GM19099 (cell line): Measurements from ENCODE around the gene MEIKIN.

Experiments
- POLR2A ChIP-seq: IDR thresholded peaks from 3 replicates; pipeline ENCODE4 v1.6.1; 2011; ENCODE audit warnings: low read depth; ENCODE audit not compliant: insufficient read length; ENCODE audit errors: extremely low read depth

The MEIKIN gene

GRCh38 chr5:131867524-131867923, 77.9 kb downstream of the MEIKIN start:
- no peak for TF ChIP-seq POLR2A

- no peak for TF ChIP-seq POLR2A
These were observed 81.8 kb downstream of the MEIKIN start for GRCh38 chr5:131863700-131864099.

DNA sequence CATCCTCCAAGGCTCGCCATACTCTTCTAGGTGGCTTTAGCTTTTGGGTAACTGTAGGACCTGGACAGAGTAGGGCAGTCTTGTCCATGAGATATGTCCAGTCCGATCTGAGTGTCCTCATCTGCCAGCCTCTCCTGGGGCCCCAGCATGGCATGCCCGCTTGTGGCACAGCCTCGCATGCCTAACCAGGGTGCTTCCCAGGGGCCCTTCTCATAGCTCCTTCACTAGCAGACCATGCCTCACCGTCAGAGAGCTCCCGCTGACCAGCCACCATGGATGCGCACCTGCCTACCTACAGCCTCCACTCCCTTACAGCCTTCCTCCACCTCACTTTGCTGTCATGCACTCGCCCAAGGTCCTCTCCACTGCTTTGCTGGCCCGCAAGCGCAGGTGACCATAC, 88.1 kb downstream of the MEIKIN start:
- no peak for TF ChIP-seq POLR2A

DNA sequence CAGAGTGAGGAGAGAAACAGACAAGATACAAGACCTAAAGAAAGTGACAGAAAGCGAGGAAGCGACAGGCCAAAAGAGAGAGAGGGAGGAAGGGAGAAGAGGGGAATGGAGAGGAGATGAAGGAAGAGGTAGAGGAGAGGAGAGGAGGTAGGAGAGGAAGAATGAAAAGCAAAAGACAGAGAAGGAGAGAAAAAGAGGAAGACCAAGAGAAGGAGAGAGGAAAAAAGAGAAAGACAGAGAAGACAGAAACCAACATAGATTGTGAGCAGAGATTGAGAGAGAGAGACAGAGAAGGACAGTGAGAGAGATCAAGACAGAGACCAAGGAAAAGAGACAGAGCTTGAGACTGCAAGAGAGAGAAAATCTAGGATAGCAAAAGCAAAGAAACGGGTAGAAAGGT, 90.0 kb downstream of the MEIKIN start:
- no peak for TF ChIP-seq POLR2A

DNA sequence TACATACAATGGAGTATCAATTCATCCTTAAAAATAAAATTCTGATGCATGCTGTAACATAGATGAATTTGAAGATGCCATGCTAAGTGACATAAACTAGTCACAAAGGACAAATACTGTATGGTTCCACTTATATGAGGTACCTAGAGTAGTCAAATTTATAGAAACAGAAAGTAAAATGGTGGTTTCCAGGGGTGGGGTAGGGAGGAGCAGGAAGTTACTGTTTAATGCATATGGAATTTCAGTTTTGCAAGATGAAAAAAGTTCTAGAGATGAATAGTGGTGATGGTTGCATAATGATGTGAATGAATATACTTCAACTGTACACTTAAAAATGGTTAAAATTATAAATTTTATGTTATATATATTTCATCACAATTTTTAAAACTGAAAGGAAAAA, 91.3 kb downstream of the MEIKIN start:
- no peak for TF ChIP-seq POLR2A

GRCh38 chr5:131848662-131849061, 96.8 kb downstream of the MEIKIN start:
- no peak for TF ChIP-seq POLR2A

DNA sequence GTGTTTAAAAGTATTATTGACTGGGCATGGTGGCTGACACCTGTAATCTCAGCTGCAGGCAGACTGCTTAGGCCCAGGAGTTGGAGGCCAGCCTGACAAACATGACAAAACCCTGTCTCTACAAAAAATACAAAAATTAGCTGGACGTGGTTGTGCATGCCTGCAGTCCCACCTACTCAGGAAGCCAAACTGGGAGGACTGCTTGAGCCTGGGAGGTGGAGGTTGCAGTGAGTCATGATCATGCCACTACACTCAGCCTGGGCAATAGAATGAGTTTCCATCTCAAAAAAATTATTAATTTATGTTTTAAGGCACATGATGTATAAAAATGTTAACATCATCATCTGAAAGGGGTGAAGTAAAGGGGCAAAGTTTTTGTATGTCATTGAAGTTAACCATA, 98.9 kb downstream of the MEIKIN start:
- no peak for TF ChIP-seq POLR2A

DNA sequence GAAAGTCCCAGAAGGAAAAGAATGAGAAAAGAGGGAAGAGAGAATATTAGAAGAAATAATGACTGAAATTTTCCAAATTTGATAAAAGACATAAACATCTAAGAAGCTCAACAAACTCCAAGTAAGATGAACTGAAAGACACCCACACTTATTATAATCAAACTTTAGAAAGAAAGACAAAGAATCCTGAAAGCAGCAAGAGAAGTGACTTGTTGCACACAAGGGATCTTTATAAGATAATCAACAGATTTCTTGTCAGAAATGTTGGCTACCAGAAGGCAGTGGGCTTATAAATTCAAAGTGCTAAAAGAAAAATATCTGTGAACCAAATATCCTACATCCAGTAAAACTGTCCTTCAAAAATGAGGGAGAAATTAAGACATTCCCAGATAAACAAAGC, 99.6 kb downstream of the MEIKIN start:
- no peak for TF ChIP-seq POLR2A

- no peak for TF ChIP-seq POLR2A
These were observed 120.0 kb downstream of the MEIKIN start for GRCh38 chr5:131825404-131826013.

DNA sequence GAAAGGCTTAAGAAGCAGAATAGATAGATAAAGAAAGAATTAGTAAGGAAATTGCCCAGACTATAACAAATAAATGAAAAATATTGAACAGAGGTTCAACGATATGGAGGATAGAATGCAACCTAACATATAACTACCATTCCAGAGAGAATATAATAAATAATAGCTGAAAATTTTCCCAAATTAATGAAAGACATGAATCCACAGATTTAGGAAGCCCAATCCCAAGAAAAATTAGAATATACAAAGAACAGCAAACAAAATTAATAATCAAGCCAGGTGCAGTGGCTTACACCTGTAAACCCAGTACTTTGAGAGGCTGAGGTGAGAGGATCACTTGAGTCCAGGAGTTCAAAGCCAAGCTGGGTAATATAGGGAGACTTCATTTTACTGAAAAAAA, 120.8 kb downstream of the MEIKIN start:
- TF ChIP-seq POLR2A, result no peak

- TF ChIP-seq POLR2A, result no peak
These were observed 124.2 kb downstream of the MEIKIN start for GRCh38 chr5:131821221-131821620.

GRCh38 chr5:131818001-131818724, 127.3 kb downstream of the MEIKIN start:
- no peak for TF ChIP-seq POLR2A

GRCh38 chr5:131814990-131815389, 130.5 kb downstream of the MEIKIN start:
- no peak for TF ChIP-seq POLR2A

DNA sequence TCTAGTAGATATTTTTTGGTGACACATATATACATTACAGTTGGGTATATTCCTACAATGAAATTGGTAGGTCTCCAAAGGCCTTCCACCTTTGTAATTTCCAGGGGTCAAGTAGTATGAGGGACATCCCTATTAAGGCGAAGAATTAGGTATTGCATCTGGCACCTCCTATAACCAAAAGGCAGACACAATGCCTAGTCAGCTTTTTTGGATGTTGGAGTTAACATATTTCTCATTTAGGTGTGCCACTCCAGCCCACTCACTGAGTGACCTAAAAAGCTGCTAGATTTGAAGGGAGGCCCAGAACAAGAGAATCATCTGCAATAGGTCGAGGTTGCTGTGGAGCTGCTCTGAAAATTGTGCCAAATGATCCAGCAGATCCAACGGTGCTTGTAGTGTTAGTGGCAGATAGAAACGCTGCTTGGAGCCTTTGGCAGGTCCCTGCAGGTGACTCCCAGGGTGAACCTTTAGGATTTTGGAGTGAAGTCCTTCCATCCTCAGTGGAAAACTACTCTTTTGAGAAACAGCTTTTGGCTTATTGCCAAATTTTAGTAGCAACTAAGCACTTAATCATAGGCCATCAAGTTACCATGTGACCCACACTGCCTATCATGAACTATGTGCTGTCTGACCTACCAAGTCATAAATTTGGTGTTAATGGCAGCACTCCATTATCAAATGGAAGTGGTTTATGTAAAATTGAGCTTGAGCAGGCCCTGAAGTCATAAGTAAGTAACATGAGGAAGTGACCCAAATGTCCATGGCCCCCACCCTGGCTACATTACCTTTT, 132.9 kb downstream of the MEIKIN start:
- no peak for TF ChIP-seq POLR2A

DNA sequence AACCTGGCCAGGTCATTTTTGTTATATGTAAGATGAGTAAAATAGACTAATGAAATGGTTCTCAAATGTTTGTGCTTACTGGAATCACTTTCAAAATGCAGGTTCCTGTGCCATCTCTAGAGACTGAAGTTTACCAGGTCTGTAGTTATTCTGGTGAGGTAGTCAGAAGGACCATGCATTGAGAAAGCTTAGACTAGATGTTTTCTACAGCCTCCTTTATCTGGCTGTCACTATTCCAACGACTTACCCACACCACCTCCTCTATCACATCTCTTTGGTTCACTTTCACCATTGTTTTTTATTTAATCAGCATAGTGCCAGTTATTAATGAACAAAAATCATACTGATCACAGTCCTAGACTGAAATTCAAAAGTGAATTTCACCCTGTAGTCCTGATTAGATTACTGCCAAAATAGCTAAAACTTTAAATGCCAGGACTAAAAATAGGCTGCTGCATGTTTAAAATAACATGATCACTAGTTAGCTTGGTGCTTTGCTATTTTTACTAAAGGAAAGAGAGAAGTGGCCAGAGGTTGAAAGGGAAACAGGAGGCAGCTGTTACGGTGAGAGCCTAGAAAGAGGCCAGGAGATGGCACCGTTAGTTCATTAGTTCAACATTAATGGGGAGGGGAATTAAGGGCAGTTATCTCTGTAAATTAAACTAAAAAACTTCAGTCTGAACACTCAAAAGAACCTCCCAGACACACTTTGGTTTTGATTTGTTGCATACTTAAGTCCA, 134.8 kb downstream of the MEIKIN start:
- TF ChIP-seq POLR2A, result no peak
